Right lobe of liver (tissue), 6 donors: ENCODE measurements around the gene POLR3B. TPM values are rescaled to one million over a fixed set of nuclear protein-coding genes. Genes with fewer than 3 reads are reported as not detected.

Experiments
- ATAC-seq, 4 donors: fragments of 200-7000 bp; cut with Tn5 transposase; one replicate each; pipeline ENCODE4 v1.9.1; 2020; ENCODE audit warnings: mild to moderate bottlenecking in 4 of 4, moderate library complexity in 4 of 4
- DNase-seq, 3 donors: peaks; one replicate each; pipeline ENCODE4 v3.0.0-alpha.2; 2020
- H3K27ac ChIP-seq, 3 donors: fragments of 200-600 bp; one replicate each; pipeline ENCODE4 v1.8.0; 2022
- H3K27me3 ChIP-seq, 2 donors: fragments of 200-600 bp; one replicate each; pipeline ENCODE4 v1.8.0; 2022
- H3K36me3 ChIP-seq, 4 donors: fragments of 200-600 bp; sonication (generic) in 1 of 4; one replicate each; pipeline versions ENCODE4 v1.5.1 to v1.8.0; 2017 to 2022; ENCODE audit warnings: control low read depth in 1 of 4
- H3K4me1 ChIP-seq, 4 donors: fragments of 200-600 bp; sonication (generic) in 1 of 4; one replicate each; pipeline versions ENCODE4 v1.5.1 to v1.8.0; 2017 to 2022; ENCODE audit warnings: control low read depth in 1 of 4
- H3K4me3 ChIP-seq, 3 donors: fragments of 200-600 bp; one replicate each; pipeline ENCODE4 v1.8.0; 2022
- H3K9me3 ChIP-seq, 4 donors: fragments of 200-600 bp; sonication (generic) in 1 of 4; one replicate each; pipeline versions ENCODE4 v1.5.1 to v1.8.0; 2017 to 2022; ENCODE audit warnings: control low read depth in 1 of 4
- CTCF ChIP-seq, 4 donors: fragments of 200-600 bp in 3 of 4; fragments of 450-650 bp in 1 of 4; IDR thresholded peaks; one replicate each; pipeline versions ENCODE4 v1.5.1 to v1.8.0; 2016 to 2022; ENCODE audit warnings: antibody characterized with exemption in 4 of 4, mild to moderate bottlenecking in 2 of 4
- POLR2A ChIP-seq: fragments of 450-650 bp; IDR thresholded peaks from one replicate; pipeline ENCODE4 v1.6.1; 2017; ENCODE audit warnings: antibody characterized with exemption, mild to moderate bottlenecking
- WGBS: methylation state at CpG from one replicate; pipeline ENCODE4 v1.1.6; 2018; ENCODE audit warnings: low coverage, low lambda C conversion rate; ENCODE audit not compliant: insufficient coverage; ENCODE audit errors: missing lambda C conversion rate; 5-methylcytosine and 5-hydroxymethylcytosine counted together
- intact Hi-C, 2 donors: fragments of 100-400 bp; cut with DNase I; formaldehyde crosslinking; loops; one replicate each; pipeline versions ENCODE4 v1.11.2 to v1.14.1; 2022
- total RNA-seq, 6 experiments: library from RNA; depleted of rRNA in 2 of 6; stranded (reverse); fragments of >200 nt in 2 of 6; fragmentation: NEBNext Ultra II Directional in 3 of 6; extraction: Animal tissue kit (Norgen Biotek cat#: 25700) in 3 of 6; gene quantifications; one replicate each; pipeline versions ENCODE4 v1.1.0 to v1.2.4, GENCODE V29; 2016 to 2023
- donor health status: DM: no; HTN: yes; CAD: no.
- donor health status: DM: no; HTN: no; CAD: no.
- donor health status: DM: no; HTN: no; CAD: no.
- donor health status: DM: no; HTN: yes; CAD: no.
- donor health status: DM: no; HTN: yes; CAD: no.

Gene POLR3B
- total RNA-seq, 6 experiments from 2014 or later, result 6.8 to 10.9 (median 8.7) TPM

- no peak overlapping the region for H3K27ac ChIP-seq
- WGBS, result 50% methylated on average over 2 of the region's 4 CpGs
- H3K4me3 ChIP-seq, result no peak overlapping the region
- H3K36me3 ChIP-seq, result no peaks in the 10 kb centered on the region
- H3K27me3 ChIP-seq, result no peaks in the 10 kb centered on the region
- no peak for DNase-seq
- H3K9me3 ChIP-seq, result no peaks in the 10 kb centered on the region
- TF ChIP-seq POLR2A (no peak), CTCF (IDR thresholded peaks at IDR 0.05) (no peak)
- no peaks in the 10 kb centered on the region for H3K4me1 ChIP-seq
- ATAC-seq, result no peak
- intact Hi-C loops, result no loop called here
Measured at GRCh38 chr12:106521901-106522300, 164.4 kb downstream of the POLR3B start.

GRCh38 chr12:106522708-106523107, 165.2 kb downstream of the POLR3B start:
- intact Hi-C loops, result no loop called here
- peak in 1 of 4 donors; percentile 45 for ATAC-seq
- no peak for DNase-seq
- WGBS, result 36% methylated on average over 2 of the region's 3 CpGs
- H3K36me3 ChIP-seq, result no peaks in the 10 kb centered on the region
- TF ChIP-seq CTCF (IDR thresholded peaks at IDR 0.05) (no peak), POLR2A (no peak)
- no peak overlapping the region for H3K27ac ChIP-seq
- no peak overlapping the region for H3K4me3 ChIP-seq
- H3K27me3 ChIP-seq, result no peaks in the 10 kb centered on the region
- H3K9me3 ChIP-seq, result no peaks in the 10 kb centered on the region
- H3K4me1 ChIP-seq, result no peaks in the 10 kb centered on the region

DNA sequence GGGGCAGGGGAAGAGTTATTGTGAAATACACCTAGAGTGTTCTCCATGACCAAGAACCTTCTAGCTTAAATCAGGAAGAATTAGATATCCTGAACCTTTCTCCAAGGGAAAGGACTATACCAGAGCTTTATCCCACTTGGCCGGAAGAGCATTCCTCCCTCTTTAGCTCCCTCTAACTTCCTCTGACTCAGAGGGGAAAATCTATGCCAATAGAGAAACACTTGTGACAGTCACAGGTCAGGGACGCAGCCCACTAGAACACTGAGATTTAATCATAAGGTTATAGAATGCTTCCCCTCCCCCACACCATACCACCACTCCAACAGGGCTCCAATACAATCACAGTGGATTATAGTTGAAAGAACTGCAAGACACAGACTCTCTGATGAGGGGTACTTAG, 169.8 kb downstream of the POLR3B start:
- intact Hi-C loops, result no loop called here
- no peaks in the 10 kb centered on the region for H3K9me3 ChIP-seq
- TF ChIP-seq CTCF (IDR thresholded peaks at IDR 0.05) (no peak), POLR2A (no peak)
- H3K4me3 ChIP-seq, result no peak overlapping the region
- H3K27ac ChIP-seq, result no peak overlapping the region
- H3K36me3 ChIP-seq, result no peaks in the 10 kb centered on the region
- WGBS, result 53% methylated on average over 2 of the region's 2 CpGs
- no peaks in the 10 kb centered on the region for H3K27me3 ChIP-seq
- no peaks in the 10 kb centered on the region for H3K4me1 ChIP-seq
- no peak for ATAC-seq
- DNase-seq, result no peak

DNA sequence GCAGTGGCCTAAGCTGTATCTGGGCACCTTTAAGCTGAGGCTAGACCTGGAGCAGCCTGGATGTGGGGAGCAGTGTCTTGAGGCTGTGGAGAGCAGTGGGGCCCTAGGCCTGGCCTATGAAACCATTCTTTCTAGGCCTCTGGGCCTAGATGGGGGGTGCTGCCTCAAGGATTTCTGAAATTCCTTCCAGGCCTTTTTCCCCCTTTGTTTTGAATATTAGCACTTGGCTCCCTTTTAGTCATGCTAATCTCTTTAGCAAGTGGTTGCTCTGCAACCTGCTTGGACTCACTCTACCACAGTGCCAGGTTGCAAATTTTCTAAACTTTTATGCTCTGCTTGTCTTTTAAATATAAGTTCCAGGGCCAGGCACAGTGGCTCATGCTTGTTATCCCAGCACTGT, 183.7 kb downstream of the POLR3B start:
- ATAC-seq (no peak), DNase-seq (no peak)
- Histone ChIP-seq H3K9me3 (no peaks in the 10 kb centered on the region), H3K27me3 (no peaks in the 10 kb centered on the region), H3K27ac (no peak overlapping the region), H3K36me3 (no peaks in the 10 kb centered on the region), H3K4me1 (no peaks in the 10 kb centered on the region), H3K4me3 (no peak overlapping the region)
- no peak for TF ChIP-seq CTCF (IDR thresholded peaks at IDR 0.05)
- TF ChIP-seq POLR2A, result no peak
- intact Hi-C loops, result no loop called here

- intact Hi-C loops, result no loop called here
- H3K4me3 ChIP-seq, result no peak overlapping the region
- TF ChIP-seq CTCF (IDR thresholded peaks at IDR 0.05), result no peak
- TF ChIP-seq POLR2A, result no peak
- H3K4me1 ChIP-seq, result no peaks in the 10 kb centered on the region
- H3K27ac ChIP-seq, result no peak overlapping the region
- no peaks in the 10 kb centered on the region for H3K36me3 ChIP-seq
- H3K9me3 ChIP-seq, result no peaks in the 10 kb centered on the region
- no peak for DNase-seq
- WGBS, result no CpG with 5 or more reads among the region's 9 CpGs
- no peak for ATAC-seq
- H3K27me3 ChIP-seq, result no peaks in the 10 kb centered on the region
Measured at GRCh38 chr12:106551410-106551809, 193.9 kb downstream of the POLR3B start.
